Left ventricle myocardium superior (tissue), 1 donor: Measurements from ENCODE around the gene LEAP2. TPM values are rescaled to one million over a fixed set of nuclear protein-coding genes. Genes with fewer than 3 reads are reported as not detected.

ENCODE experiments used
- ATAC-seq: fragments of 200-7000 bp; cut with Tn5 transposase; one replicate; pipeline ENCODE4 v1.9.1; 2020; ENCODE audit warnings: mild to moderate bottlenecking, moderate library complexity
- DNase-seq: peaks from one replicate; pipeline ENCODE4 v3.0.0-alpha.2; 2020
- intact Hi-C: fragments of 100-400 bp; cut with micrococcal nuclease; formaldehyde crosslinking; loops from one replicate; pipeline ENCODE4 v1.11.0; 2022
- long read RNA-seq: library from polyadenylated mRNA; unstranded; transcript quantifications from one replicate; pipeline ENCODE4 v2.0.0, GENCODE V29; 2021
- total RNA-seq: library from RNA; stranded (reverse); fragmentation: NEBNext Ultra II Directional; extraction: Animal tissue kit (Norgen Biotek cat#: 25700); gene quantifications from one replicate; pipeline ENCODE4 v1.2.1, GENCODE V29; 2021
- donor health status: DM: no; HTN: yes; CAD: no; lungs with severe emphysema.

Gene LEAP2
- total RNA-seq, result 0.89 TPM
- long read RNA-seq, result 0 reads

GRCh38 chr5:132873119-132873929 lies at the start of gene LEAP2:
TSS of gene LEAP2 (plus strand) at chr5:132873668. CDS start at chr5:132873695, 27 bp downstream.
- no peak for DNase-seq
- peak; percentile 43 for ATAC-seq
- intact Hi-C loops, result loop anchor here (10.0 kb wide), 1 partner anchor 81 kb away; no protein-coding TSS in a partner anchor

GRCh38 chr5:132824426-132824825 lies 49.0 kb upstream of the LEAP2 start:
- intact Hi-C loops, result no loop called here
- DNase-seq, result no peak
- ATAC-seq, result no peak

GRCh38 chr5:132825033-132825833 lies 48.2 kb upstream of the LEAP2 start:
- ATAC-seq (no peak), DNase-seq (no peak)
- intact Hi-C loops, result no loop called here

- DNase-seq (no peak), ATAC-seq (no peak)
- intact Hi-C loops, result no loop called here
Observed at GRCh38 chr5:132825834-132826391, 47.6 kb upstream of the LEAP2 start.

- no peak for ATAC-seq
- no peak for DNase-seq
- intact Hi-C loops, result no loop called here
Observed at GRCh38 chr5:132826424-132827082, 46.9 kb upstream of the LEAP2 start.

- intact Hi-C loops, result no loop called here
- DNase-seq (no peak), ATAC-seq (no peak)
Observed at GRCh38 chr5:132827943-132828673, 45.4 kb upstream of the LEAP2 start.

GRCh38 chr5:132828846-132829494 lies 44.5 kb upstream of the LEAP2 start:
- no peak for ATAC-seq
- intact Hi-C loops, result no loop called here

GRCh38 chr5:132829742-132830435 lies 43.6 kb upstream of the LEAP2 start:
- peak; percentile 89 for DNase-seq
- peak; percentile 94 for ATAC-seq
- intact Hi-C loops, result no loop called here

More at GRCh38 chr5:132828846-132829494, 44.5 kb upstream of the LEAP2 start:
- no peak for DNase-seq

- peak; percentile 81 for ATAC-seq
- peak; percentile 83 for DNase-seq
- intact Hi-C loops, result no loop called here
Observed at GRCh38 chr5:132830436-132831094, 42.9 kb upstream of the LEAP2 start, which contains the start of gene SHROOM1. TSS of gene SHROOM1 (minus strand) at chr5:132830647. CDS start at chr5:132826140, 4,507 bp downstream.

- DNase-seq, result no peak
- ATAC-seq, result no peak
- intact Hi-C loops, result no loop called here
Observed at GRCh38 chr5:132831095-132831860, 42.2 kb upstream of the LEAP2 start.

GRCh38 chr5:132832612-132833011 lies 40.9 kb upstream of the LEAP2 start:
- no peak for DNase-seq
- intact Hi-C loops, result no loop called here
- ATAC-seq, result no peak

- ATAC-seq (no peak), DNase-seq (no peak)
- intact Hi-C loops, result no loop called here
Observed at GRCh38 chr5:132834057-132834456, 39.4 kb upstream of the LEAP2 start.

GRCh38 chr5:132836852-132837251 lies 36.6 kb upstream of the LEAP2 start:
- DNase-seq (no peak), ATAC-seq (no peak)
- intact Hi-C loops, result no loop called here

GRCh38 chr5:132837868-132838267 lies 35.6 kb upstream of the LEAP2 start:
- DNase-seq, result no peak
- no peak for ATAC-seq
- intact Hi-C loops, result no loop called here

GRCh38 chr5:132838516-132839282 lies 34.8 kb upstream of the LEAP2 start:
- ATAC-seq, result no peak
- intact Hi-C loops, result no loop called here
- no peak for DNase-seq
